Skeletal muscle tissue (tissue), 4 donors: Measurements from ENCODE around the gene ADAM12. TPM values are rescaled to one million over a fixed set of nuclear protein-coding genes. Genes with fewer than 3 reads are reported as not detected.

Source experiments
- H3K27ac ChIP-seq: one replicate; pipeline ENCODE4 v1.7.0; 2013; ENCODE audit warnings: mild to moderate bottlenecking, low read depth, low read length, inconsistent platforms
- H3K27me3 ChIP-seq, 3 donors: one replicate each; pipeline ENCODE4 v1.7.0; 2013; ENCODE audit warnings: low read length in 3 of 3; ENCODE audit not compliant: control insufficient read depth in 3 of 3, insufficient read depth in 3 of 3
- H3K36me3 ChIP-seq, 3 donors: one replicate each; pipeline ENCODE4 v1.7.0; 2013; ENCODE audit warnings: low read length in 3 of 3; ENCODE audit not compliant: control insufficient read depth in 3 of 3, insufficient read depth in 3 of 3
- H3K4me1 ChIP-seq, 3 donors: one replicate each; pipeline ENCODE4 v1.7.0; 2013; ENCODE audit warnings: low read length in 3 of 3, mild to moderate bottlenecking in 3 of 3; ENCODE audit not compliant: control insufficient read depth in 3 of 3, insufficient read depth in 3 of 3
- H3K4me3 ChIP-seq, 3 donors: one replicate each; pipeline ENCODE4 v1.7.0; 2013; ENCODE audit warnings: low read length in 3 of 3
- H3K9ac ChIP-seq, 3 donors: one replicate each; pipeline ENCODE4 v1.7.0; 2013; ENCODE audit warnings: low read length in 3 of 3, mild to moderate bottlenecking in 3 of 3, moderate library complexity in 2 of 3, low read depth in 1 of 3
- H3K9me3 ChIP-seq, 3 donors: one replicate each; pipeline ENCODE4 v1.7.0; 2013; ENCODE audit warnings: low read length in 3 of 3; ENCODE audit not compliant: control insufficient read depth in 3 of 3
- total RNA-seq: library from RNA; depleted of rRNA; stranded (reverse); fragments of >200 nt; gene quantifications from one replicate; pipeline ENCODE4 v1.2.3, GENCODE V29; 2014
- donor health status: Osteomylitis.

ADAM12 gene
- total RNA-seq, 1 donor from 2014 or later, result 13.0 TPM

- Histone ChIP-seq H3K27ac (no peak overlapping the region), H3K27me3 (peaks cover 0 to 2% (median 0%) of the 10 kb centered on the region in 3 donors), H3K4me1 (no peaks in the 10 kb centered on the region), H3K4me3 (no peak overlapping the region), H3K36me3 (no peaks in the 10 kb centered on the region), H3K9ac (no peak overlapping the region), H3K9me3 (no peaks in the 10 kb centered on the region)
Observed at GRCh38 chr10:126115886-126116285, 272.4 kb downstream of the ADAM12 start.

DNA sequence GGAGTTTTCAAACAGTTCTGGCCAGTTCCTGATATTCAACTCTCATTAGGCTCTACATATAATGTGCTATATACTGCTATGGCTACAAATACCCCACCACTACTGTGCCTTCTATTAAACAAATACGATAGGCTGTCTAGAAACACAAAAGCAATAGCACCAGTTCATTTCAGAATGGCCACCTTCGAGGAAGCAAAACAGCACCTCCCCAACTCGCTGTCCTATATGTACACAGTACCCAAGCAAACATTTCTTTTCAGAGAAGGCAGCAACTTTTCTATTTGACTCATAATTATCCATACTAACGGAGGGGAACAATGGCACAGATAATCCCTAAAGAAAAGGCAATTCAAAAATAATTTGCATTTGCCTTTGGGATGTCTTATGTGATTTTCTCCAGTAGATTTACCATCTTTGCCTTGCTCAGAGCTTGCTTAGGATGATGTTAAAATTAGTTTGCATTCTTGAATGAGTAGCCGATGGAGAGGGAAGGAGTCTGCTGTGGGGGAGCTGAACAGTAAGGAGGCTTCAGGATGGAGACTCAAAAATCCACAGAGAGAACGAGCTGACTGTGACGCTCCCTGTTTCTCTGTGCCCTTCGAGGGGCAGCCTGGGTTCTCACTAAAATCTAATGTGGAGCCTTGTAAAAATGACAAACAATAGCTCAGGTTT, 273.3 kb downstream of the ADAM12 start:
- Histone ChIP-seq H3K9ac (no peak overlapping the region), H3K27me3 (peaks cover 0 to 2% (median 0%) of the 10 kb centered on the region in 3 donors), H3K4me3 (no peak overlapping the region), H3K9me3 (no peaks in the 10 kb centered on the region), H3K27ac (no peak overlapping the region), H3K36me3 (no peaks in the 10 kb centered on the region), H3K4me1 (no peaks in the 10 kb centered on the region)

- Histone ChIP-seq H3K36me3 (no peaks in the 10 kb centered on the region), H3K4me1 (no peaks in the 10 kb centered on the region), H3K9me3 (no peaks in the 10 kb centered on the region), H3K9ac (no peak overlapping the region), H3K27me3 (peaks cover 0 to 2% (median 0%) of the 10 kb centered on the region in 3 donors), H3K4me3 (no peak overlapping the region), H3K27ac (no peak overlapping the region)
Observed at GRCh38 chr10:126111516-126111915, 276.8 kb downstream of the ADAM12 start.

GRCh38 chr10:126110489-126111180, 277.6 kb downstream of the ADAM12 start:
- no peak overlapping the region for H3K27ac ChIP-seq
- no peak overlapping the region for H3K9ac ChIP-seq

DNA sequence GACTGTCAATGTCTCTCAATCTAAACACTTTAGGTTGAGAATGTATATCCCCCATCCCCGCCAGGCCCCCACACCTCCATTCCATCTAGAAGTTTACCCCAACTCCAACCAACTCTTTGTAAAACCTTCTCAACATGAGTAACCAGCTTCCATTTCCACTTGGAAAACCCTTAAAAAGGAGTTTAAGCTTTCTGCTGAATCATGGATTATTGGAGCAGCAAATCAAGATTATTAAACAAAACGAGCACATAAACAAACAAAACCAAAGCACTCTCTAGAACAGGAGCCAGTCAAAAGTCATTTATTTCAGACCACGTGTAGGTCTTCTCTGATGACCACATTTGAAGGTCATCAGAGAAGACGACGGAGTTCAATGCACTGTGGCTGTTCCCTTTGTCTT, 278.4 kb downstream of the ADAM12 start:
- H3K27ac ChIP-seq, result peak overlapping the region; percentile 31
- no peak overlapping the region for H3K4me3 ChIP-seq
- no peak overlapping the region for H3K9ac ChIP-seq
- no peaks in the 10 kb centered on the region for H3K4me1 ChIP-seq
- H3K9me3 ChIP-seq, result no peaks in the 10 kb centered on the region
- no peaks in the 10 kb centered on the region for H3K36me3 ChIP-seq
- peaks cover 0 to 2% (median 0%) of the 10 kb centered on the region in 3 donors for H3K27me3 ChIP-seq

More at GRCh38 chr10:126110489-126111180, 277.6 kb downstream of the ADAM12 start:
- Histone ChIP-seq H3K9me3 (no peaks in the 10 kb centered on the region), H3K4me3 (no peak overlapping the region), H3K4me1 (no peaks in the 10 kb centered on the region), H3K27me3 (peaks cover 0 to 2% (median 0%) of the 10 kb centered on the region in 3 donors), H3K36me3 (no peaks in the 10 kb centered on the region)

- Histone ChIP-seq H3K9me3 (no peaks in the 10 kb centered on the region), H3K27me3 (no peaks in the 10 kb centered on the region), H3K36me3 (no peaks in the 10 kb centered on the region), H3K4me1 (no peaks in the 10 kb centered on the region), H3K9ac (no peak overlapping the region), H3K27ac (peak overlapping the region; percentile 19), H3K4me3 (no peak overlapping the region)
Observed at GRCh38 chr10:126108693-126109092, 279.6 kb downstream of the ADAM12 start.

GRCh38 chr10:126104767-126105166, 283.5 kb downstream of the ADAM12 start:
- no peaks in the 10 kb centered on the region for H3K4me1 ChIP-seq
- no peaks in the 10 kb centered on the region for H3K27me3 ChIP-seq
- no peaks in the 10 kb centered on the region for H3K9me3 ChIP-seq
- H3K9ac ChIP-seq, result no peak overlapping the region
- H3K36me3 ChIP-seq, result no peaks in the 10 kb centered on the region
- no peak overlapping the region for H3K4me3 ChIP-seq
- H3K27ac ChIP-seq, result peak overlapping the region; percentile 36

DNA sequence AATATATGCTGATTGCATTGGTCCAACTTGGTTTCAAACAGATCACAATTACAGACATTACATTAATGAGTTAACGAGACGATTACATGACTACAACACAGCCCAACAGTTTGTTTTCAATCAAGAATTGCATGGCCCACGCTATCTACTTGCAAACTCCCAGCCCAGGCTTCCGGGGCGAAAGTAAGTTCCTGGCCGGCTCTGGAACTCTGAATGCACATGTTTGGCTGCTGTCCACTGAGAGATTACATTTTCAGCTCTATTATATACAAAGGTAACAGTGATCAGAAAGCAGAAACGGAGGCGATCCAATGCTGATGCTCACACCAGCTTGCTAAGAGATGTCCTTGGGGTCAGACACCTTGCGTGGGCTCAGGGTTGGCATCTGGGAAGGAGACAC, 285.6 kb downstream of the ADAM12 start:
- Histone ChIP-seq H3K27ac (no peak overlapping the region), H3K9me3 (no peaks in the 10 kb centered on the region)

DNA sequence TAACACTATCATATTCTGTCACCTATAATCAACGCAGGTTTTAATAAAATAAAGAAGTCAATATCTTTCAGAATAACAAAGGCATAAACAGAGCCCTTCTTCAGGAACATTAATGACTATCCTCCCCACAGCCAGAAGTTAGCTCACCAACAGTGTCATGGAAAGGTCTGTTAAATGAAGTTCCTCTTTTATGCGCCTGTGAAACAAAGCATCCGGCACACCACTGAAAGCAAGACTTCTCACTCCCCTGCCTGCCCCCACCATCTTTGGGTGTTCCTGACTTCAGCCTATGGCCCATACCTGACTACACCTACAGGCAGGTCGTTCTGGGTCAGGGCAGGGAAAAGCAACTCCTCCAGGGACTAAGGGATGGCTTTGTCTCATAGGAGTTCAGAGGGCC, 286.5 kb downstream of the ADAM12 start:
- Histone ChIP-seq H3K27ac (no peak overlapping the region), H3K9me3 (no peaks in the 10 kb centered on the region), H3K36me3 (no peaks in the 10 kb centered on the region)

More for the DNA sequence above, 285.6 kb downstream of the ADAM12 start:
- Histone ChIP-seq H3K27me3 (no peaks in the 10 kb centered on the region), H3K36me3 (no peaks in the 10 kb centered on the region), H3K4me3 (no peak overlapping the region), H3K4me1 (no peaks in the 10 kb centered on the region), H3K9ac (no peak overlapping the region)

DNA sequence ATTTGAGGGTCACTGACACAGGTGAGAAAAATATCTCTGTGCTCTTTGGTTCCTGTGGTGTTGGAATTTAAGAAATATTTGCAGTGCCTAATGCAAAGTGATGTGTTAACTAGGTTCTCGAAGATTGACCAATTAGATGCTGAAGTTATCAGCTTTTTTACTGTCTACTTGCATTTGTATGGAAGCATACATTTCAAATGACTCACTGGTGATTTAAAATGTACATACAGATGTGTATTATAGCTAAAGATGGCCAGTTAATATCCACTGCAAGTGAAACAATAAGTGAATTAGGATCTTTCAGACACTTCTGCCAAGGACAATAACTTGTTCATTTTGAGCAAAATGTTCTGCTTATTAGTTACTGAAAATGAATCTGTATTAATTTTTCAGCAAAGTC, 287.0 kb downstream of the ADAM12 start:
- no peaks in the 10 kb centered on the region for H3K27me3 ChIP-seq
- no peak overlapping the region for H3K9ac ChIP-seq
- no peaks in the 10 kb centered on the region for H3K9me3 ChIP-seq
- no peaks in the 10 kb centered on the region for H3K4me1 ChIP-seq
- no peak overlapping the region for H3K27ac ChIP-seq
- H3K36me3 ChIP-seq, result no peaks in the 10 kb centered on the region
- H3K4me3 ChIP-seq, result no peak overlapping the region

More for the DNA sequence above, 286.5 kb downstream of the ADAM12 start:
- H3K4me1 ChIP-seq, result no peaks in the 10 kb centered on the region
- H3K4me3 ChIP-seq, result no peak overlapping the region
- H3K9ac ChIP-seq, result no peak overlapping the region
- no peaks in the 10 kb centered on the region for H3K27me3 ChIP-seq
